NCI-H1930 (cell line): ENCODE measurements around the gene SOX8.

Experiments
- DNase-seq, 2 experiments: peaks; one replicate each; lab custom pipeline; 2025; lab: John Stamatoyannopoulos, UW

Gene SOX8

DNA sequence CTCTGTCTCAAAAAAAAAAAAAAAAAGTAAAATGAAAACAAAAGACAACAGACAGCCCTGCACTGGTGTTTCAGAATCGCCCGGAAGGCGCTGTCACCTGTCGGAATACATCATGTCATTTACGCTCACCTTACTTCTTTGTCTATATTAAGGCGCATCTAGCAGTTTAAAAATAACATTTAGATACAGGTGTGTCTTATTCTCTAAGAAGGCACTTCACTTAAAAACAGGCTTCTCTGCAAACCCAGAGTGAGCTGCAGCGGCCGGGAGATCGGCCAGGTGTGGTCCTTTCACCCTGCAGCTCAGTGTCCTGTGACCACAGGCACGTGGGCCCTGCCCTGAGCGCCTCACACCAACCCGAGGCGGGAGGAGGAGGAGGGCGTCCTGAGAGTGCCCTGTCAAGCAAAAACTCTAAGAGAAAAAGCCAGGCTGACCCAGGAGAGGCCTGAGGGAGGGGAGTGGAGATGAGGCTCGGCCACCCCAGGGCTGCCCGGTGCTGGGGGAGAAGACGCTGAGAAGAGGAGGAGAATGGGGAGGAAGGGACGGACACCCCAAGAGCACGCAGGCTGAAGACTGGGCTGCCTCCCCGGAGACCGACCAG lies 7.5 kb upstream of the SOX8 start:
- no peak for DNase-seq

- no peak for DNase-seq
These were observed 6.8 kb upstream of the SOX8 start for GRCh38 chr16:974611-975261.

DNA sequence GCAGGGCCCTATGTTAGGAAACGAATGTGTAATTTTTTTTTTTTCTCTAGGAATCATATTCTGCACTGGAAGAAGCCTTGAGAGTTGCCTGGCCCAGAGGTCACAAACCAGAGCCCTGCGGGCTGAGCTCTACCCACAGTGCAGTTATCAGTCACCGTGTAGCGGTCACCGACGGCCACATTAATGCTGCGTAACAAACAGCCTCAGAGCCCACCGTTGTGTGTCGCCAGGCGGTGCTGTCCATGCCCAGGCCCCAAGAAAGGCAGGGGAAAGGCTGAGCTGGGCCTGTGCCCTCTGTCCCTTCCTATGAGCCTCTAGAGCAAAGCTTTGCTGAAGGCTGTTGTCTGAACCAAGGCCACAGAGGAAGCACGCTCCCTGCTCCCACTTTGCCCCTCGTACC lies 6.3 kb upstream of the SOX8 start:
- DNase-seq = no peak

GRCh38 chr16:976389-976931 lies 5.1 kb upstream of the SOX8 start:
- DNase-seq = no peak

- DNase-seq = no peak
These were observed 4.4 kb upstream of the SOX8 start for GRCh38 chr16:977081-977701.

DNA sequence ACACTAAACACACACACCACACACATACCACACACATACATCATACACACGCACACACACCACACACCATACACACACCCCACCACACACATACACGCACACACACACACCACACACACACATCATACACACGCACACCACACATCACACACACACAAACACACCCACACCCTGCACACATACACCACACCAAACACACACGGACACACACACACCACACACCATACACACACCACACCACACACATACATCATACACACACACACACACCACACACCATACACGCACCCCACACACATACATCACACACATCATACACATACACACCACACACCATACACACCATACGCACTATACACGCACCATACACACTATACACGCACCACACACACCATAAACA lies 3.7 kb upstream of the SOX8 start:
- no peak for DNase-seq

GRCh38 chr16:978403-978802 lies 3.2 kb upstream of the SOX8 start:
- no peak for DNase-seq

- DNase-seq = no peak
These were observed 2.4 kb upstream of the SOX8 start for GRCh38 chr16:979147-979546.

DNA sequence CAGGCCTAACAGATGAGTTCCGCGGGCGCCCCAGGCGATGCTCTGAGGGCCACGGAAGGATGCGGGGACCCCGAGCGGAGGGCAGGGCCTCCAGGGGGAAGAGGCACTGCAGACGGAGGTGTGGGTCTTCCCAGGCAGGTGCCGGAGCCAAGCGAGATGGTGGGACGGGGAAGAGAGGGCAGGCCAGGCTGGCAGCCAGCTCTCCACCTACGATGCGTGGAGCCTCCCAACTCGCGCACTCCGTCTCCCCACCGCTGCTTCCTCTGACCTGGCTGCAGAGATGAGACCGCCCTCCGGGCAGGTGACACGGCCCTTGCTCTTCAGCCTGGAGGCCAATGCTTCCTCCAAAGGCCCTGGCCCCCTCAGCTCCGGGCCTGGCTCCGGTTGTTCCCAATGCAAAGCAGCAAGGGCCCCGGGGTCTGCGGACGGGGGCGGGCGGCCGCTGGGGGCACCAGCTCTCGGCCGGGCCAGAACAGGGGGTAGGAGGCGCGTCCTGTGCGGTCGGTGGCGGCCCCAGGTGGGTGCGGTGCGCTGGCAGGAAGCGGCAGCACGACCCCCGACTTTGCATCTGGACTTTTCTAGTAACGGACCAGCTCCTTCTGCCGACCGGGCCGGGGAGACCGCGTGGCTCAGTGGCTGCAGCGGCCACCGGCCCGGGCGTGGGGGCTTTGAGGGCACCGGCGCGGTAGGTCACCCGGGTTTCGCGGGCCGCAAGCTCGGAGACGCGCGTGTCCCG lies 1.5 kb upstream of the SOX8 start:
- no peak for DNase-seq

- no peak for DNase-seq
These were observed 1.0 kb upstream of the SOX8 start for GRCh38 chr16:980595-980854.

GRCh38 chr16:982145-983043 lies 824 bp downstream of the SOX8 start:
- DNase-seq = no peak

DNA sequence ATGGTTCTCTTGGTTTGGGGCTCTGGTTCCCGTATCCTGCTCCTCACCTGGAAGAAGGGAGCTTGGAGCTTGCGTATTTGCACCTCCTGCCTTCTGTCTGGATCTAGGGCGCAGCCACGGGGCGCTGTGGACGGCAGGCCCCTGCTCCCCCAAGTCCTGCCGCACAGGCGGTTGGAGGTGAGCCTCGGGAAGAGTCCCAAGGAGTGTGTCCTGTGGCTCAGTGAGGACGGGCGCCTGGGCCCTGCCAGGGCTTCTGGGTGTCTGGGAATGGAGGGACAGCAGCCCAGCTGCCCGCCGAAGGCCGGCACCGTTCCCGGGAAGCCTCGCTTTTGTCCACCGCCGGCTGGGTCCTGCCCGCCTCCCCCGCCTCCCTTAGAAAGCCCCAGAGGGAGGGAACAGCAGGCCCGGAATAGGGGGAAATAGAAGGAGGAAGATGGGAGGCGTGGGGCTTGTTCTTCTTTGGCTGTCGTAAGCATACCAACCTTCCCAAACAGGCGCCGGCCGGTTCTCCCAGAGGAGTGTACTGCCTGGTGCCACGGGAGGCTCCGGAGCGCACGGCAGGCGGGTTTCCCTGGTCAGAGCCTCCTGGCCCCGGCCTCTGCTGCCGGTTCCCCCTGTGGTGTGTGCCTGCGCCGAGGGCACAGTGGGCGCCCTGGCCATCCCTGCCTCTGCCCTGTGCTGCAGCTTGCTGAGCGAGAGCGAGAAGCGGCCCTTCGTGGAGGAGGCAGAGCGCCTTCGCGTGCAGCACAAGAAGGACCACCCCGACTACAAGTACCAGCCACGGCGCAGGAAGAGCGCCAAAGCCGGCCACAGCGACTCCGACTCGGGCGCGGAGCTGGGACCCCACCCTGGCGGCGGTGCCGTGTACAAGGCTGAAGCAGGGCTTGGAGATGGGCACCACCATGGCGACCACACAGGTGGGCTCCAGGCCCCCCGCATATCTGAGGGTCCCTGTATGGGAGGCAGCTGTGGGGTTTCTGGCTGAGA lies 1.8 kb downstream of the SOX8 start:
- DNase-seq = no peak

GRCh38 chr16:984121-984694 lies 2.6 kb downstream of the SOX8 start:
- DNase-seq = no peak

DNA sequence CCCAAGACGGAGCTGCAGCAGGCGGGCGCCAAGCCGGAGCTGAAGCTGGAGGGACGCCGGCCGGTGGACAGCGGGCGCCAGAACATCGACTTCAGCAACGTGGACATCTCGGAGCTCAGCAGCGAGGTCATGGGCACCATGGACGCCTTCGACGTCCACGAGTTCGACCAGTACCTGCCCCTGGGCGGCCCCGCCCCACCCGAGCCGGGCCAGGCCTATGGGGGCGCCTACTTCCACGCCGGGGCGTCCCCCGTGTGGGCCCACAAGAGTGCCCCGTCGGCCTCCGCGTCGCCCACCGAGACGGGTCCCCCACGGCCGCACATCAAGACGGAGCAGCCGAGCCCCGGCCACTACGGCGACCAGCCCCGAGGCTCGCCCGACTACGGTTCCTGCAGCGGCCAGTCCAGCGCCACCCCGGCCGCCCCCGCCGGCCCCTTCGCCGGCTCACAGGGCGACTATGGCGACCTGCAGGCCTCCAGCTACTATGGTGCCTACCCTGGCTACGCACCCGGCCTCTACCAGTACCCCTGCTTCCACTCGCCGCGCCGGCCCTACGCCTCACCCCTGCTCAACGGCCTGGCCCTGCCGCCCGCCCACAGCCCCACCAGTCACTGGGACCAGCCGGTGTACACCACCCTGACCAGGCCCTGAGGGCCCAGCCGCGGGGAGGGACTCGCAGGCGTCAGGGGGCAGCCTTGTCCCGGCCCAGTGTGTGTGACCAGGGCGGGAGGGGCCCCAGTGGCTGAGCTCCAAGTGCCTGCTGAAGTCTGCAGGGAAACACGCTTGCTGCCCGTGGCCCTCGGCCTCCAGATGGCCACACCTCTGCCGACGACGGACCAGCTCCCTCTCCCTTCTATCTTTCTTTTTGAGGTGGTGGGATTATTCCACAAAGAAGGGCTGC lies 3.4 kb downstream of the SOX8 start:
- DNase-seq = no peak

GRCh38 chr16:985646-986400 lies 4.3 kb downstream of the SOX8 start:
- DNase-seq = no peak

DNA sequence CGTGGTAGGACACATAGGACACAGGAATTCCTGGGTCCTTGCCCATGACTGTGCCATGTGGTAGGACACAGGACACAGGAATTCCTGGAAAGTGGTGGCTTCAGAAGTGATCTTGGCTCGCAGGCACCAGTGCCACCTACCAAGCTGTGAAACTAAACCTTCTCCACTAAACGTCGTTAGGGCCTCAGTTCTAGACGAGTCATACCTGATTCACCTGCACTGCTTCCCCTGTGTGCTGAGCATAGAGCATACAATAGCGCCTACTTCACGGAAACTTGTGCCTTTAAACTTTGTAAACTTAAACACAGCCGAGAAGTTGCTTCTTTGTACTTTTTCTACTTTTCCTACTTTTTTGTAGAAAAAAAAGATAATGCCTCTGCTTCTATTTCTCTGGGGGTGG lies 4.8 kb downstream of the SOX8 start:
- no peak for DNase-seq

DNA sequence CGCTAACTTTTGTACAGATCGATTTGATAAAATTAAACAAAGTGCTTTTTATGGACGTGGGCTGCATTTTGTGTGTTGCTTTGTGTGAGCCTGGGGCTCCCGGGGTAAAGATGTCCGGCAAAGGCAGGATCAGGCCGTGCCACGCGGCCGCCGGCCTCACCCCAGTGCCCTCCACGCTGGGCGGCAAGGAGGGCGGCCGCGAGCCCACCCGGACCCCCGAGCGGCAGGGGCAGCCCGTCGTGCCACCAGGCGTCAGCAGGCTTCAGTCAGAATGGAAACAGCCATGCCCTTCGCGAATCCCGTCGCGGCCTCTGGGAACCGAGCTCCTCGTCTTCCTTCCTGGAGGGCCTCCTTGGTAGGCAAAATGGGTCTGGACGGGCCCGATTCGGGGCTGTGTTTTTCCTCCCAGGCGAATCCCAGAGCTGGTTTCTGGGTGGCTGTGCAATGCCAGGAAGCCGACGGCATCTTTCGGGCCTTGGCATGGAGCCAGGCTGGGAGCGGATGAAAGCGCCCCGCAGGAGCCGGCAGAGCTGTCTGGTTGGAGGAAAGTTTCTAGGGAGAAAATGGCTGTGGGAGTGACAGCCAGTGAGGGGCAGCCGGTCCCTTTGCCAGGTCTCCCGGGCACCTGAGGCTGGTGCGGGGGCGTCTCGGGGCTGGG lies 5.5 kb downstream of the SOX8 start:
- no peak for DNase-seq

- no peak for DNase-seq
These were observed 6.3 kb downstream of the SOX8 start for GRCh38 chr16:987906-988305.
